IMR-90 (cell line): ENCODE data around the gene ARHGAP24. TPM values are rescaled to one million over a fixed set of nuclear protein-coding genes. Genes with fewer than 3 reads are reported as not detected.

Experiments used
- ATAC-seq: fragments of 200-7000 bp; cut with Tn5 transposase; 2 replicates; pipeline ENCODE4 v1.9.1; 2020; ENCODE audit warnings: low read depth, mild to moderate bottlenecking, moderate library complexity
- BruUV-seq: library from RNA; stranded (reverse); fragments of 400-500 nt; replicated peaks from 2 replicates; lab custom pipeline; 2021; lab: Mats Ljungman, UMichigan
- CTCF ChIA-PET: fragments of 300-600 bp; formaldehyde crosslinking; extraction: SDS; loops from one replicate; lab custom pipeline; 2021; ENCODE audit warnings: antibody characterized with exemption; lab: Yijun Ruan, JAX
- POLR2A ChIA-PET: fragments of 300-600 bp; sonication (Branson Sonifier 250); formaldehyde crosslinking; loops from one replicate; lab custom pipeline; 2022; ENCODE audit warnings: antibody characterized with exemption; ENCODE audit not compliant: unreplicated experiment; lab: Charles Lee
- DNase-seq: peaks from one replicate; pipeline ENCODE4 v3.0.0; 2013
- H2AFZ ChIP-seq: replicated peaks from 2 replicates; pipeline ENCODE3; 2013; ENCODE audit warnings: low read length, mild to moderate bottlenecking; ENCODE audit not compliant: poor library complexity
- H2AK5ac ChIP-seq: 2 replicates; pipeline ENCODE4 v1.6.1; 2013; ENCODE audit warnings: low read depth, low read length, inconsistent platforms
- H2AK9ac ChIP-seq: replicated peaks from 2 replicates; pipeline ENCODE3; 2013; ENCODE audit warnings: mild to moderate bottlenecking, low read depth, low read length, moderate library complexity; ENCODE audit not compliant: poor library complexity
- H2BK120ac ChIP-seq: 2 replicates; pipeline ENCODE4 v1.6.1; 2013; ENCODE audit warnings: low read depth, low read length, inconsistent platforms
- H2BK15ac ChIP-seq: 3 replicates; pipeline ENCODE4 v1.6.1; 2013; ENCODE audit warnings: low read depth, low read length, inconsistent platforms
- H2BK20ac ChIP-seq: 2 replicates; pipeline ENCODE4 v1.6.1; 2013; ENCODE audit warnings: low read depth, mild to moderate bottlenecking, inconsistent platforms, low read length, moderate library complexity
- H2BK5ac ChIP-seq: 2 replicates; pipeline ENCODE4 v1.6.1; 2013; ENCODE audit warnings: mild to moderate bottlenecking, low read depth, low read length, inconsistent platforms; ENCODE audit not compliant: poor library complexity, severe bottlenecking
- H3K14ac ChIP-seq: replicated peaks from 2 replicates; pipeline ENCODE4 v1.6.1; 2013; ENCODE audit warnings: low read depth, low read length, inconsistent platforms
- H3K18ac ChIP-seq: 2 replicates; pipeline ENCODE4 v1.6.1; 2013; ENCODE audit warnings: low read depth, low read length, control low read depth
- H3K23ac ChIP-seq: 2 replicates; pipeline ENCODE4 v1.6.1; 2013; ENCODE audit warnings: low read depth, low read length, inconsistent platforms
- H3K27ac ChIP-seq: 2 replicates; pipeline ENCODE4 v1.5.1; 2013; ENCODE audit warnings: mild to moderate bottlenecking, control low read depth, low read length; ENCODE audit not compliant: insufficient read depth
- H3K27me3 ChIP-seq: 2 replicates; pipeline ENCODE4 v1.6.1; 2013; ENCODE audit warnings: low read length; ENCODE audit not compliant: control insufficient read depth, insufficient read depth
- H3K36me3 ChIP-seq: 2 replicates; pipeline ENCODE4 v1.6.1; 2013; ENCODE audit warnings: low read length, mixed read lengths; ENCODE audit not compliant: control insufficient read depth, insufficient read depth
- H3K4ac ChIP-seq: 2 replicates; pipeline ENCODE4 v1.6.1; 2013; ENCODE audit warnings: low read depth, low read length, inconsistent platforms
- H3K4me1 ChIP-seq: 2 replicates; pipeline ENCODE4 v1.6.1; 2013; ENCODE audit warnings: low read length, mixed read lengths; ENCODE audit not compliant: control insufficient read depth, insufficient read depth
- H3K4me2 ChIP-seq: 2 replicates; pipeline ENCODE4 v1.6.1; 2013; ENCODE audit warnings: low read depth, mild to moderate bottlenecking, control low read depth, low read length, moderate library complexity
- H3K4me3 ChIP-seq: 2 replicates; pipeline ENCODE4 v1.5.1; 2013; ENCODE audit warnings: low read depth, mild to moderate bottlenecking, control low read depth, low read length, moderate library complexity; ENCODE audit not compliant: insufficient read depth
- H3K56ac ChIP-seq: 2 replicates; pipeline ENCODE4 v1.6.1; 2013; ENCODE audit warnings: low read length, inconsistent platforms; ENCODE audit not compliant: insufficient read depth; ENCODE audit errors: extremely low read depth
- H3K79me1 ChIP-seq, 2 experiments: 2 replicates each; pipeline ENCODE4 v1.6.1; 2013; ENCODE audit warnings: low read length in 2 of 2, inconsistent platforms in 1 of 2, low read depth in 1 of 2
- H3K9ac ChIP-seq: 2 replicates; pipeline ENCODE4 v1.6.1; 2013; ENCODE audit warnings: low read depth, low read length, control low read depth
- H3K9me1 ChIP-seq: 2 replicates; pipeline ENCODE4 v1.6.1; 2013; ENCODE audit warnings: low read length, inconsistent platforms; ENCODE audit not compliant: insufficient read depth
- H3K9me3 ChIP-seq: 2 replicates; pipeline ENCODE4 v1.6.1; 2013; ENCODE audit warnings: low read length; ENCODE audit not compliant: control insufficient read depth, insufficient read depth
- H4K20me1 ChIP-seq: 2 replicates; pipeline ENCODE4 v1.6.1; 2013; ENCODE audit warnings: low read length, inconsistent platforms; ENCODE audit not compliant: insufficient read depth
- H4K5ac ChIP-seq: 2 replicates; pipeline ENCODE4 v1.6.1; 2013; ENCODE audit warnings: mild to moderate bottlenecking, low read depth, low read length, control low read depth
- H4K8ac ChIP-seq, 2 experiments: 2 replicates each; pipeline ENCODE4 v1.6.1; 2013; ENCODE audit warnings: low read depth in 2 of 2, low read length in 2 of 2, control low read depth in 1 of 2, inconsistent platforms in 1 of 2
- H4K91ac ChIP-seq: 2 replicates; pipeline ENCODE4 v1.6.1; 2013; ENCODE audit warnings: low read depth, low read length, inconsistent platforms; ENCODE audit not compliant: insufficient read depth
- BHLHE40 ChIP-seq: fragments of 150-350 bp; IDR thresholded peaks from 2 replicates; pipeline ENCODE4 v1.6.1; 2016; ENCODE audit warnings: mild to moderate bottlenecking, low read depth, low read length
- CEBPB ChIP-seq: IDR thresholded peaks from 2 replicates; pipeline ENCODE4 v1.6.1; 2012; ENCODE audit warnings: low read depth, low read length, improper control_type of control experiment
- FOS ChIP-seq: fragments of 150-350 bp; IDR thresholded peaks from 2 replicates; pipeline ENCODE4 v1.6.1; 2016; ENCODE audit warnings: low read depth, low read length
- MAFK ChIP-seq: IDR thresholded peaks from 2 replicates; pipeline ENCODE4 v1.6.1; 2012; ENCODE audit warnings: low read depth, low read length, improper control_type of control experiment
- MAZ ChIP-seq: IDR thresholded peaks from 2 replicates; pipeline ENCODE4 v1.6.1; 2012; ENCODE audit warnings: low read depth, mild to moderate bottlenecking, low read length, improper control_type of control experiment, moderate library complexity, borderline replicate concordance
- MXI1 ChIP-seq: IDR thresholded peaks from 2 replicates; pipeline ENCODE4 v1.6.1; 2012; ENCODE audit warnings: low read depth, mild to moderate bottlenecking, low read length, moderate library complexity, borderline replicate concordance
- NFE2L2 ChIP-seq: fragments of 150-350 bp; IDR thresholded peaks from 2 replicates; pipeline ENCODE4 v1.6.1; 2016; ENCODE audit warnings: low read depth, mild to moderate bottlenecking, low read length
- POLR2A ChIP-seq: IDR thresholded peaks from 2 replicates; pipeline ENCODE4 v1.6.1; 2012; ENCODE audit warnings: mild to moderate bottlenecking, low read depth, low read length
- RAD21 ChIP-seq: IDR thresholded peaks from 2 replicates; pipeline ENCODE4 v1.6.1; 2012; ENCODE audit warnings: low read length, improper control_type of control experiment
- RFX5 ChIP-seq: IDR thresholded peaks from 2 replicates; pipeline ENCODE4 v1.8.0; 2012; ENCODE audit warnings: low read depth, mild to moderate bottlenecking, low read length, moderate library complexity
- SMC3 ChIP-seq: fragments of 150-350 bp; IDR thresholded peaks from 2 replicates; pipeline ENCODE4 v1.6.1; 2016; ENCODE audit warnings: low read depth, mild to moderate bottlenecking, antibody characterized with exemption, low read length, moderate library complexity
- WGBS, 2 experiments: methylation state at CpG; one replicate each; pipeline versions ENCODE4 v1.1.5 to v1.1.7; 2013; ENCODE audit warnings: missing lambda C conversion rate in 2 of 2; ENCODE audit not compliant: insufficient read length in 1 of 2; ENCODE audit errors: extremely low coverage in 2 of 2; 5-methylcytosine and 5-hydroxymethylcytosine counted together
- dilution Hi-C: fragments of 300-500 bp; cut with HindIII; formaldehyde crosslinking; loops from one replicate; pipeline ENCODE4 v1.14.3; 2018; ENCODE audit warnings: low sequenced_read_pairs; ENCODE audit not compliant: unreplicated experiment
- in situ Hi-C: fragments of 300-500 bp; cut with MboI; formaldehyde crosslinking; loops from 3 replicates; pipeline ENCODE4 v1.14.3; 2019; ENCODE audit warnings: low sequenced_read_pairs, inconsistent platforms, mixed read lengths
- intact Hi-C: fragments of 100-400 bp; cut with micrococcal nuclease; formaldehyde crosslinking; loops from 2 replicates; pipeline ENCODE4 v1.10.0; 2022
- polyA plus RNA-seq, 3 experiments: library from polyadenylated mRNA; depleted of rRNA; stranded (reverse); fragments of >200 nt; gene quantifications; 2 replicates each; pipeline ENCODE4 v1.2.3, GENCODE V29; 2012; ENCODE audit warnings: low replicate concordance in 1 of 3
- total RNA-seq: library from RNA; depleted of rRNA; stranded (reverse); fragments of >200 nt; gene quantifications from 2 replicates; pipeline ENCODE4 v1.2.3, GENCODE V29; 2012
- TF ChIP-seq, protein P1 (sequence below): fragments of 150-350 bp; IDR thresholded peaks from 2 replicates; pipeline ENCODE4 v1.6.1; 2017; ENCODE audit warnings: mild to moderate bottlenecking, antibody characterized with exemption, low read length, low read depth
- TF ChIP-seq, protein P2 (sequence below): fragments of 150-350 bp; IDR thresholded peaks from 2 replicates; pipeline ENCODE4 v1.6.1; 2016; ENCODE audit warnings: low read depth, mild to moderate bottlenecking, low read length, moderate library complexity, borderline replicate concordance
- TF ChIP-seq, protein P3 (sequence below): conservative IDR thresholded peaks from 2 replicates; pipeline ENCODE4 v1.5.1; 2012; ENCODE audit warnings: mild to moderate bottlenecking, low read depth, low read length, improper control_type of control experiment

Gene ARHGAP24
- total and polyA plus RNA-seq, 2 of the 4 experiments (the other 2 are of a cell fraction) = 11.9 to 24.0 TPM

DNA sequence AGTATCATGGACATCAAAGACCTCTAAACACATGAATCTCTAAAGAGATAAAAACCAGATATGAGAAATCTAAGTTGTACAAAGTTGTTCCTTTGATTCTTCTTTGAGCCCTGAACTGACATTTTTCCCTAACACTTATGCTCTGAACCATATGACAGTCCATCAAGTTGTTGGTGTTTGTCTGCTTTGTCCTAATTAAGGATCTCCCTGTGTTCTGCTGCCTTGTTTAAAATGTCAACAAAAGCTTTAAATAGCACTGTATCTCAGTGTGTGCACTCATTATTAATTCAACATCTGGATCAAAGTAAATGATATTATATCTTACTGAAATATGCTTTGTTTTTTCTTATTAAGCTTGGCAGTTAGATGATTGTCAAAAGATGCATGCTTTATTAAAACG is 563.1 kb downstream of the ARHGAP24 start:
- Histone ChIP-seq H3K27me3 (no peaks in the 10 kb centered on the region), H3K56ac (no peak overlapping the region), H4K8ac (0 out of 4 replicates have a peak overlapping the region, but pooled peaks of 1 of the 2 experiments have one; percentile 48), H3K36me3 (no peaks in the 10 kb centered on the region), H2AFZ (no peak overlapping the region), H2BK15ac (peak overlapping the region; percentile 87; the same call in 1 of the 3 replicates), H3K4me1 (peaks cover 9% of the 10 kb centered on the region), H4K91ac (no peak overlapping the region), H3K4ac (no peak overlapping the region; the same call in 1 of the 2 replicates), H3K9ac (no peak overlapping the region), H4K5ac (no peak overlapping the region; the same call in 1 of the 2 replicates), H2BK120ac (peak overlapping the region; percentile 42; the same call in 1 of the 2 replicates), H2AK5ac (no peak overlapping the region), H3K18ac (peak overlapping the region; percentile 90; the same call in 1 of the 2 replicates), H2AK9ac (no peak overlapping the region), H3K27ac (no peak overlapping the region), H3K4me2 (no peak overlapping the region; the same call in 1 of the 2 replicates), H3K23ac (no peak overlapping the region), H3K9me1 (0 out of 2 replicates have a peak, but pooled peaks cover 2% of the 10 kb centered on the region), H3K14ac (peak overlapping the region; percentile 67), H2BK5ac (no peak overlapping the region), H4K20me1 (no peaks in the 10 kb centered on the region), H3K4me3 (no peak overlapping the region), H3K9me3 (no peaks in the 10 kb centered on the region), H3K79me1 (no peaks in the 10 kb centered on the region), H2BK20ac (peak overlapping the region; percentile 73; the same call in 1 of the 2 replicates)
- intact Hi-C loops (no loop called here), in situ Hi-C loops (loop anchor here (10.0 kb wide), 1 partner anchor 273 kb away; no protein-coding TSS in a partner anchor), dilution Hi-C loops (no loop called here)
- POLR2A ChIA-PET = no interaction called here
- TF ChIP-seq, protein P1, sequence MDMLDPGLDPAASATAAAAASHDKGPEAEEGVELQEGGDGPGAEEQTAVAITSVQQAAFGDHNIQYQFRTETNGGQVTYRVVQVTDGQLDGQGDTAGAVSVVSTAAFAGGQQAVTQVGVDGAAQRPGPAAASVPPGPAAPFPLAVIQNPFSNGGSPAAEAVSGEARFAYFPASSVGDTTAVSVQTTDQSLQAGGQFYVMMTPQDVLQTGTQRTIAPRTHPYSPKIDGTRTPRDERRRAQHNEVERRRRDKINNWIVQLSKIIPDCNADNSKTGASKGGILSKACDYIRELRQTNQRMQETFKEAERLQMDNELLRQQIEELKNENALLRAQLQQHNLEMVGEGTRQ = no peak
- TF ChIP-seq RFX5 (no peak), RAD21 (no peak), MAZ (no peak), NFE2L2 (no peak), BHLHE40 (no peak), FOS (no peak), MAFK (no peak), MXI1 (no peak), SMC3 (no peak), POLR2A (no peak), CEBPB (no peak)
- TF ChIP-seq, protein P2, sequence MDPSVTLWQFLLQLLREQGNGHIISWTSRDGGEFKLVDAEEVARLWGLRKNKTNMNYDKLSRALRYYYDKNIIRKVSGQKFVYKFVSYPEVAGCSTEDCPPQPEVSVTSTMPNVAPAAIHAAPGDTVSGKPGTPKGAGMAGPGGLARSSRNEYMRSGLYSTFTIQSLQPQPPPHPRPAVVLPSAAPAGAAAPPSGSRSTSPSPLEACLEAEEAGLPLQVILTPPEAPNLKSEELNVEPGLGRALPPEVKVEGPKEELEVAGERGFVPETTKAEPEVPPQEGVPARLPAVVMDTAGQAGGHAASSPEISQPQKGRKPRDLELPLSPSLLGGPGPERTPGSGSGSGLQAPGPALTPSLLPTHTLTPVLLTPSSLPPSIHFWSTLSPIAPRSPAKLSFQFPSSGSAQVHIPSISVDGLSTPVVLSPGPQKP = no peak
- TF ChIP-seq, protein P3, sequence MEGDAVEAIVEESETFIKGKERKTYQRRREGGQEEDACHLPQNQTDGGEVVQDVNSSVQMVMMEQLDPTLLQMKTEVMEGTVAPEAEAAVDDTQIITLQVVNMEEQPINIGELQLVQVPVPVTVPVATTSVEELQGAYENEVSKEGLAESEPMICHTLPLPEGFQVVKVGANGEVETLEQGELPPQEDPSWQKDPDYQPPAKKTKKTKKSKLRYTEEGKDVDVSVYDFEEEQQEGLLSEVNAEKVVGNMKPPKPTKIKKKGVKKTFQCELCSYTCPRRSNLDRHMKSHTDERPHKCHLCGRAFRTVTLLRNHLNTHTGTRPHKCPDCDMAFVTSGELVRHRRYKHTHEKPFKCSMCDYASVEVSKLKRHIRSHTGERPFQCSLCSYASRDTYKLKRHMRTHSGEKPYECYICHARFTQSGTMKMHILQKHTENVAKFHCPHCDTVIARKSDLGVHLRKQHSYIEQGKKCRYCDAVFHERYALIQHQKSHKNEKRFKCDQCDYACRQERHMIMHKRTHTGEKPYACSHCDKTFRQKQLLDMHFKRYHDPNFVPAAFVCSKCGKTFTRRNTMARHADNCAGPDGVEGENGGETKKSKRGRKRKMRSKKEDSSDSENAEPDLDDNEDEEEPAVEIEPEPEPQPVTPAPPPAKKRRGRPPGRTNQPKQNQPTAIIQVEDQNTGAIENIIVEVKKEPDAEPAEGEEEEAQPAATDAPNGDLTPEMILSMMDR = no peak
- CTCF ChIA-PET = interaction anchor here (1.0 to 1.4 kb wide), 2 partner anchors 69 to 241 kb away, joined by 3 to 4 read pairs; no protein-coding TSS in a partner anchor
- WGBS, 2 experiments = no CpG with 5 or more reads among the region's 1 CpG
- BruUV-seq = no TSS peak
- no peak for DNase-seq
- no peak for ATAC-seq
